ENCODE measurements around the gene FBXL7. TPM values are rescaled to one million over a fixed set of nuclear protein-coding genes. Genes with fewer than 3 reads are reported as not detected.

Gene FBXL7
- total RNA-seq, 1 donor from 2014 or later: 4.4 TPM

DNA sequence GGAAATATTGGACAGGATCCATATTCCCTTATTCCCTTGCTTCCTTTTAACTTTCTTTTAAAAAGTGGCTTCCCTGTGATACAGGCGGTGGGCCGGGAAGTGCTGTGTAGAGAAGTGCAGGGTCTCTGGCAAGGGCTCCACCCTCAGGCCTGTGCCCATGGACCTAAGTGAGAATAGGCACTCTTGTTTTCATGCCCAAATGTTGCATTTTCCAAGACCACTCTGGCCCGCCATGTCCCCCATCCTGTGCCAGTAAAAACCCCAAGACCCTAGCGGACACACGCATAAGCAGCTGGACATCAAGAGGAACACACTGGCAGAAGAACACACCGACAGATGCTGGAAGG lies 193.4 kb downstream of the FBXL7 start:
- DNase-seq (ENCODE audit: low read depth): no peak
- H3K36me3 ChIP-seq (ENCODE audit: control insufficient read depth, insufficient read depth, low read length): no peaks in the 10 kb centered on the region
- H3K27me3 ChIP-seq (ENCODE audit: control insufficient read depth, insufficient read depth, low read length): no peaks in the 10 kb centered on the region
- TF ChIP-seq, protein P1, sequence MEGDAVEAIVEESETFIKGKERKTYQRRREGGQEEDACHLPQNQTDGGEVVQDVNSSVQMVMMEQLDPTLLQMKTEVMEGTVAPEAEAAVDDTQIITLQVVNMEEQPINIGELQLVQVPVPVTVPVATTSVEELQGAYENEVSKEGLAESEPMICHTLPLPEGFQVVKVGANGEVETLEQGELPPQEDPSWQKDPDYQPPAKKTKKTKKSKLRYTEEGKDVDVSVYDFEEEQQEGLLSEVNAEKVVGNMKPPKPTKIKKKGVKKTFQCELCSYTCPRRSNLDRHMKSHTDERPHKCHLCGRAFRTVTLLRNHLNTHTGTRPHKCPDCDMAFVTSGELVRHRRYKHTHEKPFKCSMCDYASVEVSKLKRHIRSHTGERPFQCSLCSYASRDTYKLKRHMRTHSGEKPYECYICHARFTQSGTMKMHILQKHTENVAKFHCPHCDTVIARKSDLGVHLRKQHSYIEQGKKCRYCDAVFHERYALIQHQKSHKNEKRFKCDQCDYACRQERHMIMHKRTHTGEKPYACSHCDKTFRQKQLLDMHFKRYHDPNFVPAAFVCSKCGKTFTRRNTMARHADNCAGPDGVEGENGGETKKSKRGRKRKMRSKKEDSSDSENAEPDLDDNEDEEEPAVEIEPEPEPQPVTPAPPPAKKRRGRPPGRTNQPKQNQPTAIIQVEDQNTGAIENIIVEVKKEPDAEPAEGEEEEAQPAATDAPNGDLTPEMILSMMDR (IDR thresholded peaks at IDR 0.05; ENCODE audit: insufficient read depth, low read length, poor library complexity, severe bottlenecking): no peak
- H3K4me3 ChIP-seq (ENCODE audit: low read depth, low read length): no peak overlapping the region

DNA sequence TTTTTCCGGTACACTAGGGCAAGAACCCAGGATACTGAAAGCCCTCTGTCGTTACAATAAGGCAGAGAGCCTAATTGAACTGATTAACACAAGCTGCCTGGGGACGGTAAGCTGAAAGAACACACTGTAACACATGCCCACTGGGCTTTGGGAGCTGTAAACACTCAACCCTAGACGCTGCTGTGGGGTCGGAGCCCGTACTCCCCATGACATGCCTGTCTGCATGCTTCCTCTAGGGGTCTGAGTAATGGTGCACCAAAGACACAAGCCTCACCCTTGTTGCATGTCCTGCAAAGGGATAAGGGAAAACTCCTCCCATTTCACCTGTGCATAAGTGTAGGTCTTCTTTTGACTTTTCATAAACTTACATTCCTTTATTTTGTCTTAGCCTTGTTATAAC lies 194.0 kb downstream of the FBXL7 start:
- no peak for DNase-seq (ENCODE audit: low read depth)
- Histone ChIP-seq H3K36me3 (ENCODE audit: control insufficient read depth, insufficient read depth, low read length) (no peaks in the 10 kb centered on the region), H3K4me3 (ENCODE audit: low read depth, low read length) (no peak overlapping the region), H3K27me3 (ENCODE audit: control insufficient read depth, insufficient read depth, low read length) (no peaks in the 10 kb centered on the region)
- TF ChIP-seq, protein P1 (IDR thresholded peaks at IDR 0.05; ENCODE audit: insufficient read depth, low read length, poor library complexity, severe bottlenecking): no peak

DNA sequence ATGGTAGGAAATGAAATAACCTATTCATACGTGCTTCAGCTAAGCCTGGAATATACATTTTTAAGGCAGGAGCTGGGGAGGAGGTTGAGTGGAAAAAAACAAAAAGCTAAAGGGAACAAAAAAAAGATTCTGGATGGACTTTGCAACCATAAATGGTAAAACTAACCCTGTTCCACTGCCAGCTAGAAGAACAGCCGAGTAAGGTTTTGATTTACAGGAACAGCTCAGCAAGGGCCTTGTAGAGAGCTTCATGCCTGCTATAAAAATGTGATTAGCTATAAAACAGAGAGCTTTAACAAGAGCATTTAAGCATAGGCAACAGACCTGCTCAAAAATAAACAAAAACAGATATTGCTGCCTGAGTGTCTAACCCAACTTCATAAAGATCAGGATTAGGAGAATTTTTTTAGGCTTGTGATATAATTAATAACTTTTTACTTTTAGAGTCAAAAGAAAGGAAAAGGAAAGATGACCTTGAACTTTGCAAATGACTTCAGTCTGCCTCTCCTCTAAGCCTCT lies 194.8 kb downstream of the FBXL7 start:
- no peak overlapping the region for H3K4me3 ChIP-seq (ENCODE audit: low read depth, low read length)
- DNase-seq (ENCODE audit: low read depth): no peak
- no peaks in the 10 kb centered on the region for H3K36me3 ChIP-seq (ENCODE audit: control insufficient read depth, insufficient read depth, low read length)
- no peaks in the 10 kb centered on the region for H3K27me3 ChIP-seq (ENCODE audit: control insufficient read depth, insufficient read depth, low read length)
- TF ChIP-seq, protein P1 (IDR thresholded peaks at IDR 0.05; ENCODE audit: insufficient read depth, low read length, poor library complexity, severe bottlenecking): no peak

DNA sequence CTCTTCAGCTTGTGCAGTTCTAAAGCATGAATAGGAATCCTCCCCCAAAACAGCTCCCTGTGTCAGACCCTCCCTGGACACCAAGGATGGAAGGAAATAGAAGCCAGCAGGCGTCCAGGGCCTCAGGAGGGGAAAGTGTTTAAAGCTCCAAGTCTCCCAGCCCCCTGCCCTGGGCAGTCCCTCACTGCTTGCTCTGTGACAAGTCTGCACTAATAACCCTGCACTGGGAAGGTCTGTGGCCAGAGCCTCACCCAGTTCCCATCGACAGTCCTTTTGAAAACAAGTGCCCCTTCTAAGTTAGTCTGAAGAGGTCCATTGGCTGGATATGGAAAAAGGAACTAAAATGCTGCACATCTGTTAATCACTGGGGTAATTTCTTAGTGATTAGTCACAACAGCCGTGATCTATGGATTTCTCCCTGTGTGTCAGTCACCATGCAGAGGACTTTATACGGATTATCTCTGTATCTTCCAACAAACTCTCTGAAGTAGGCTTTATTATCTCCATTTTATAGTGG lies 195.3 kb downstream of the FBXL7 start:
- DNase-seq (ENCODE audit: low read depth): no peak
- TF ChIP-seq, protein P1 (IDR thresholded peaks at IDR 0.05; ENCODE audit: insufficient read depth, low read length, poor library complexity, severe bottlenecking): no peak
- H3K36me3 ChIP-seq (ENCODE audit: control insufficient read depth, insufficient read depth, low read length): no peaks in the 10 kb centered on the region
- H3K4me3 ChIP-seq (ENCODE audit: low read depth, low read length): no peak overlapping the region
- H3K27me3 ChIP-seq (ENCODE audit: control insufficient read depth, insufficient read depth, low read length): no peaks in the 10 kb centered on the region

DNA sequence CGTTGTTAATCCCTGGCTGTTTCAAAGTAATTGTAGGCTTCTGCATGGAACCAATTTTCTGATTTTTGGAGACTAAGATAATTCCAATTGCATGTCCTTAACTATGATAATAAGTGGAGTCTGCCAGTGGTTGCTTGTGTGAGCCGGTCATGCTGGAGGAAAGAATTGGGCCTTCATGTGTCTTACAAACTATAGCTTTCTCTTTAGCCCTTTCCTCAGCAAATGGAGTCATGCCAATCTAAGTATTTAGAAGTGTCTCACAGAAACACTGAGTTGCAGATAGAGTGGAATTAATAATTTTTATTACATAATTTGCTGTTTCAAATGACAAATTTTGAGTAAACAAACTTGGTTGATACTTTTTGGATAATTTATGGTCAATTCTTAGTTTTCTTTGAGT lies 200.4 kb downstream of the FBXL7 start:
- DNase-seq (ENCODE audit: low read depth): no peak
- no peaks in the 10 kb centered on the region for H3K27me3 ChIP-seq (ENCODE audit: control insufficient read depth, insufficient read depth, low read length)
- H3K36me3 ChIP-seq (ENCODE audit: control insufficient read depth, insufficient read depth, low read length): no peaks in the 10 kb centered on the region
- H3K4me3 ChIP-seq (ENCODE audit: low read depth, low read length): no peak overlapping the region
- TF ChIP-seq, protein P1 (IDR thresholded peaks at IDR 0.05; ENCODE audit: insufficient read depth, low read length, poor library complexity, severe bottlenecking): no peak

DNA sequence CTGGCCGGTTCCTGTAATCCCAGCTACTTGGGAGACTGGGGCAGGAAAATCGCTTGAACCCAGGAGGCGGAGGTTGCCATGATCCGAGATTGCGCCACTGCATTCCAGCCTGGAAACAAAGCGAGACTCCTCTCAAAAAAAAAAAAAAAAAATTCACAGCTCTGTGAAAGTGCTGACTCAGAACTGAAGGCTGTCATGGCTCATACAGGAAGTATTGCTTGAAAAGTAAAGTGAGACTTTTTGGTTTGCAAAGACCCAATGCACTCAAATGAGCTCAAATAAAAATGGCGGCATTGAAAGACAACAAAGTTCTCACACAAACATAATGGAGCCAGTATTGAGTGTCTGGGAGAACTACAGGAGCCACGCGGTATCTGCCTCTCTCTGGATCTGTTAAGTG lies 202.1 kb downstream of the FBXL7 start:
- H3K4me3 ChIP-seq (ENCODE audit: low read depth, low read length): no peak overlapping the region
- DNase-seq (ENCODE audit: low read depth): peak; percentile 23
- no peaks in the 10 kb centered on the region for H3K27me3 ChIP-seq (ENCODE audit: control insufficient read depth, insufficient read depth, low read length)
- TF ChIP-seq, protein P1 (IDR thresholded peaks at IDR 0.05; ENCODE audit: insufficient read depth, low read length, poor library complexity, severe bottlenecking): no peak
- no peaks in the 10 kb centered on the region for H3K36me3 ChIP-seq (ENCODE audit: control insufficient read depth, insufficient read depth, low read length)

All from kidney epithelial cell (primary cell).